NCI-H1694 treated with DMSO at 0.1 percent for 48 hours (cell line): ENCODE results near the gene SERPINA12.
"Not testable (repeated sequence)": the region's sequence is repeated elsewhere in the genome, so short reads cannot be mapped to it uniquely, and the experiment has no call there.

ENCODE experiments used
- DNase-seq: peaks from one replicate; lab custom pipeline; 2025; lab: John Stamatoyannopoulos, UW

The SERPINA12 gene

GRCh38 chr14:94489336-94489735 lies 19.9 kb downstream of the SERPINA12 start:
- DNase-seq: no peak

DNA sequence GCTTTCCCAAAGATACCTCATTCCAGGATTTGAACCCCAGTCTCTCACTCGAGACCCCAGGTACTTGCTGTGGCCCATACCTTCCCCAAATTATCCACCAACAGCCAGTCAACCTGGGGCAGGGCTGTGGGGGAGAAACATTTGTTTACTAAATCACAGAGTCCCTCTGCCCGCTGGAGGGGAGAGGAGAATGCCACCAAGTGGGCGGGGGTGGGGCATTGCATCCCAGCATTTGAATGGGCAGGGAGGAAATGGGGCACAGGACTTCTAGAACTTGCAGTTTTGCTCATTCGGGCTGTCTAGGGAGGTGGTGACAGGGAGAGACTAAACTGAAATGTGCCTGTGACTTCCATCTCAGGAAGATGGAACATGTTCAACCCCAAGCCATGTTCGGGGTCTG lies 22.4 kb downstream of the SERPINA12 start:
- no peak for DNase-seq

GRCh38 chr14:94485944-94486841 lies 23.1 kb downstream of the SERPINA12 start:
- DNase-seq: peak; percentile 88

DNA sequence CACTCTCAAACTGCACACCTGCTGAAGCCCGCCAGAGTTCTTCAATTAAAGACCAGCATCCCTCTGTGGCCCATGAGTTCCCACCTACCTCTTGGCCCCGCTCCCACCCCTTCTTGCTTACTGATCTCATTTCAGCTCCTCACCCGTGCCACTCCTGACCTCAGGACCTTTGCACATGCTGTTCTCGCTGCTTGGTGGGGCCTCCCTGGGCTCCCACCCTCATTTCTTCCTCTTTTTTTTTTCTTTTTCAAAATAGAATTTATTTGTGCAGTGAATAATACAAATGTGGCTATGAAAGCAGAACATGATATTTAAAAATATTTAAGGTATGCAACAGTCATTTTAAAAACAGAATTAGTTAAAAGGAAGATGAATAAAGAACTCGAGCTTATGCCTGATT lies 24.8 kb downstream of the SERPINA12 start:
- no peak for DNase-seq

GRCh38 chr14:94483729-94484275 lies 25.5 kb downstream of the SERPINA12 start:
- no peak for DNase-seq

DNA sequence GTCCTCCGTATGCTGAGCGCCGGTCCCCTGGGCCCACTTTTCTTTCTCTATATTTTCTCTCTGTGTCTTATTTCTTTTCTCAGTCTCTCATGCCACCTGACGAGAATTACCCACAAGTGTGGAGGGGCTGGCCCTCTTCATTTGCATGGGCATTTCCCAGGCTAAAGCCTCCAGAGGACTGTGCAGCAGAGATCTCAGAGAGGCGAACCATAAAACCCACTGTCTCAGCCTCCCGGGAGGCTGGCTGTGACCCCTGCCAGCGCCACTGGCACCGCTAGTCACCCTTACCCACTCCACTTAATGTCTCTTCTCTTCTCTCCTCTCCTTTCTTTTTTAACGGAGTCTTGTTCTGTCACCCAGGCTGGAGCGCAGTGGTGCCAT lies 26.2 kb downstream of the SERPINA12 start:
- no peak for DNase-seq

GRCh38 chr14:94482132-94483070 lies 26.9 kb downstream of the SERPINA12 start:
- DNase-seq: not testable (repeated sequence)

- no peak for DNase-seq
Measured at GRCh38 chr14:94481468-94482131, 27.7 kb downstream of the SERPINA12 start.

- no peak for DNase-seq
Measured at GRCh38 chr14:94480809-94481208, 28.5 kb downstream of the SERPINA12 start.

- DNase-seq: no peak
Measured at GRCh38 chr14:94478420-94478819, 30.8 kb downstream of the SERPINA12 start.

DNA sequence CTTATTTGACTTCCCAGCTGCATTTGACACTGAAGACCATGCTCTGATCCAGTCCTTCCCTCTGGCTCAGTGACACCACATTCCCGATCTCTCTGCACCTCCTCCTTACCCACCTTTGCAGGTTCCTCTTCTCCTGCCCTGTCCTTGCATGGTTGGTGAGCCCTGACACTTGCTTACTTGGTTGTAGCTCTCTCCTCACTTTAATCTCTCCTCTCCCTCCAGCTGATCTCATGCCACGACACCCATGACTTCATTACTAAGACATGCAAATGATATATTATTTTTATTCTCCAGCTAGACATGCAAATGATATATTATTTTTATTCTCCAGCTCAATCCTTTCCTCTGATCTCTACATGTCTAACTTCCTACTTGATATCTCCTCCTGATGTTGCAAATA lies 33.2 kb downstream of the SERPINA12 start, which contains the start of gene SERPINA9:
Gene SERPINA9 (minus strand): TSS at position 175 of the 400 bp plus-strand sequence. CDS start 6,357 bp downstream, outside the sequence.
- DNase-seq: no peak

- DNase-seq: no peak
Measured at GRCh38 chr14:94474581-94475031, 34.7 kb downstream of the SERPINA12 start.

GRCh38 chr14:94473666-94474410 lies 35.4 kb downstream of the SERPINA12 start:
- DNase-seq: no peak

DNA sequence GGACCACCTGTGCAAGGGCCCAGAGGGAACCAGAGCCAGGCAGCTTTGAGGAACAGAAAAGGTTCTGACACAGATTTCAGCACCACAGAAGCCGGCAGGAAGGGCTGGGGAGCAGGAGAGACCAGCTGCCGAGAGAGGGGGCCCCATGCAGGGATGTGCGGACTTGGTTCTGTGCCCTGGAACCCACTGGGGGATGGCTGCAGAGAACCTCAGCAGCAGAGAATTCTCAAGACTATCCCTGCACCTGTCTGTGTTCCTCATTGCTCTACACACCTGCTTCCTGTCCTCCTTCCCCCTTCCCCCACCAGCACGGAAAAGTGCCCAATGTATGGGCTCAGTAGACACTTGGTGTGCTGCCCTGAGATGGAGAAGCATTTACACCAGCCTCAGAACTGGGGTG lies 36.4 kb downstream of the SERPINA12 start:
- no peak for DNase-seq

DNA sequence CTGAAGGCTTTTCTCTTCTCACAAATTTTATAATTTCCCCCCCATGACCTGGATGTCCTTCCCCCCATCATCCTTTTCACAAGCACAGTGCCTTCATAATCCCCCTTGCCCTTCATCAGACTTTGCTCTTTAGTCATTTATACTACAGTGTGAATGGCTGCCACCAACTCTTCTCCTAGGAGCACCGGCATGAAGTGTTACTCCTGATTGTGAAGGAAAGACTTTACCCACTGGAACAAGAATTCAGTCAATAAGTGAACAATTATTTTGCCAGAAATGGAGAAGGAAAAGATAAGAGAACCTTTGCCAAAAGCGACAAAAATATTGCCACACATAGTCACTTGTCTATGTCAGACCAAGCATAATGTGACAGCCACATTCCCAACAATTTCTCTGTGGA lies 38.2 kb downstream of the SERPINA12 start:
- no peak for DNase-seq

- no peak for DNase-seq
Measured at GRCh38 chr14:94470311-94470710, 39.0 kb downstream of the SERPINA12 start.

DNA sequence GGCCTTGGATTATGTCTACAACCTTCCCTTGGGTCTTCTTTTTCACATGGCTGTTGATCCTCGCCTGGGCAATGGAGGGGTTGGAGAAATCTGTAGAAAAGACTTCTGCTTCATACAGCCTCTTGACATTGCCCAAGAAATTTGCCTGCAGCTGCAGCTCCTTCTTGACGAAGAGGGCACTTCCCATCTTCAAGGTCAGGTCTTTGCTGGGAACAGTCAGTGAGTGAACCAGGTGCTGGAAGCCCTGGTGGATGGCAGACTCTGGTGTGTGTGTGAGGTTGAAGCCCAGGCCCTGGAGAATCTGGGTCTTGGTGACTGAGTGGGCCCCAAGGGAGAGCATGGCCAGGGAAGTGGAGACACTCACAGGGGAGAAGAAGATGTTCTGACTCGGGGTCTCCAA lies 40.0 kb downstream of the SERPINA12 start:
- no peak for DNase-seq

DNA sequence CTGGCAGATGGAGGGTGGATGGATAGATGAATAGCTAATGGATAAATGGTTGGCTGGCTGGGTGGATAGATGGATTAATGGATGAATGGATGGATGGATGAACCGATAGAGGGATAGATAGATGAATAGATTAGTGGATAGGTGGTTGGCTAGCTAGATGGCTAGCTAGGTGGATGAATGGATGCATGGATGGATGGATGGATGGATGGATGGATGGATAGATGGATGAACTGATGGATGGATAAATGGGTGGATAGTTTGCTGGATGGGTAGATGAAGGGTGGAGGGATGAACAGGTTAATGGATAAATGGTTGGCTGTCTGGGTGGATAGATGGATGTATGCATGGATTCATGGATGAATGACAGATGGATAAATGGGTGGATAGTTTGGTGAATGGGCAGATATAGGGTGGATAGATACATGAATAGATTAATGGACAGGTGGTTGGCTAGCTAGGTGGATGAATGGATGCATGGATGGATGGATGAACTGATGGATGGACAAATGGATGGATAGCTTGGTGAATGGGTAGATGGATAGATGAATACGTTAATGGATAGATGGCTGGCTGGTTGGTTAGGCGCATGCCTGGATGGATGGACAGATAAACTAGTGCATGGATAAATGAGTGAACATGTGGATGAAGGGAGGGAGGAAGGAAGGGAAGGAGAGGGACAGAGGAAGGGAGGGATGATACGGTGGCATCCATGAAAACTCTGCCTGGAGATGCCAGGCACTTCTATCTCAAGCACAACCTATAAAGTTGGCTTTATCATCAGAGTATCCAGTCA lies 41.3 kb downstream of the SERPINA12 start:
- no peak for DNase-seq

DNA sequence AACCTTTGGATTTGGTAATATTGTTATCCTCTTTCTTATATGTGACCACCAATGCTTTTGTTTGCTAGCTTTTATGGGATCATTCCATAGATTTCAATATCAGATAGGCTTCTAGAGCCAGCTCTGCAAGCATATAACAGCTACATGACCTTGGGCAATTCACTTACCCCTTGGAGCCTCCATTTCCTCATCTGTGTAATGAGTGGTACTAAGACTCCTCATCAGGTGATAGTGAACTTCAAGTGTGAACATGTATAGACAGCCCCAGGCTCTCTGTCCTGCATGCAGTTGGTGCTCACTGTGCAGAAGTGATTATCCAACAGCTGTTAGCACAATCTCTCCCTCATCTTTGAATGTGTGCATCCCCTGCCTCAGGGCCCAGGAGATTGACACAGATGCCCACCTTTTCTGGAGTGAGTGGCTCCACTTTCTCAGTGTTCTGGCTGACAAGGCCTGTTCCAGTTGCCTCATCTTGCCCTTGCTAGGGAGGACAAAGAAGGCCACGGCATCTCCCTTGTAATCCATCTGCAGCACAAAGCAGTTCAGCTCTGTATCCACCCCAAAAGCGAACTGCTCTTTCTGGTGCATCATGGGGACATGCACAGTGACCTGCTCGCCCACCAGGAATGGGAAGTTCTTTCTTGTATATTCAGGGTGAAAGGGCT lies 42.4 kb downstream of the SERPINA12 start:
- no peak for DNase-seq

- DNase-seq: no peak
Measured at GRCh38 chr14:94465042-94465441, 44.2 kb downstream of the SERPINA12 start.
